KG1 (cell line): ENCODE results near the gene OGDH.

Experiments used
- DNase-seq: peaks from one replicate; lab custom pipeline; 2025; lab: John Stamatoyannopoulos, UW

The OGDH gene

DNA sequence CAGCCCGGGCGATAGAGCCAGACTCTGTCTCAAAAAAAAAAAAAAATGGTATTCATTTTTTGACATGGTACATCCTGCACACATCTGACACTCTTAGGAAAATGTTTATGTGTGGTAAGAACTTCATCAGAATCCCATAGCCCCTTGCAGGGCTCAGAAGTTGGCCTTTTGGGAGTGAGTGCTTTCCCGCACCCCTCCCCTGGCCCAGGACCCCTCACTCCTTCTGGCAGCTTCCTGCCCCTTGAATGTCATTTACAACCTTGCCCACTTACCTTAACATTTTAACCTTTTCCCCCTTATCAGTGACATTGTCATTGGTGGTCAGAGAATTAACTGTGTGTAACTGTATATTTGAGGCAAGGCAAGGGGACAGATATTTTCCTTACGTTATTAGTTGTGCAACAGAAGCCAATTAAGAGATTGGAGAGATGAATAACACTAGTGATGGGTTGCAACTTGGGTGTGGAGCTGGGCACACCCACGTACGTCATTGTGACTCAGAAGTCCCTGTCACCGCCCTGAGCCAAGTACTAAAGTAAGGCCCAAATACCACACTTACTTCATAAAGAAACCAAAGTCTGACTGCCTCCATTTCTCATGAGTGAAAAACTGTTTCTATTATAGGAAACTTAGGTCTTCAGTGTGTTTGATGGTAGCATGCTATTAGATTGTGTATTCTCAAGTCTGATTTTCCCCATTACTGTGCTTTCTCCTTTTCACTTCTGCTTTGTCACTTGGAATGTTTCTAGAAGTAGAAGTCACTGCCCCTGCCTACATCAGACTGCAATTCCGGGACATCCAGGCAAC, 31.6 kb downstream of the OGDH start:
- DNase-seq = peak; percentile 7

DNA sequence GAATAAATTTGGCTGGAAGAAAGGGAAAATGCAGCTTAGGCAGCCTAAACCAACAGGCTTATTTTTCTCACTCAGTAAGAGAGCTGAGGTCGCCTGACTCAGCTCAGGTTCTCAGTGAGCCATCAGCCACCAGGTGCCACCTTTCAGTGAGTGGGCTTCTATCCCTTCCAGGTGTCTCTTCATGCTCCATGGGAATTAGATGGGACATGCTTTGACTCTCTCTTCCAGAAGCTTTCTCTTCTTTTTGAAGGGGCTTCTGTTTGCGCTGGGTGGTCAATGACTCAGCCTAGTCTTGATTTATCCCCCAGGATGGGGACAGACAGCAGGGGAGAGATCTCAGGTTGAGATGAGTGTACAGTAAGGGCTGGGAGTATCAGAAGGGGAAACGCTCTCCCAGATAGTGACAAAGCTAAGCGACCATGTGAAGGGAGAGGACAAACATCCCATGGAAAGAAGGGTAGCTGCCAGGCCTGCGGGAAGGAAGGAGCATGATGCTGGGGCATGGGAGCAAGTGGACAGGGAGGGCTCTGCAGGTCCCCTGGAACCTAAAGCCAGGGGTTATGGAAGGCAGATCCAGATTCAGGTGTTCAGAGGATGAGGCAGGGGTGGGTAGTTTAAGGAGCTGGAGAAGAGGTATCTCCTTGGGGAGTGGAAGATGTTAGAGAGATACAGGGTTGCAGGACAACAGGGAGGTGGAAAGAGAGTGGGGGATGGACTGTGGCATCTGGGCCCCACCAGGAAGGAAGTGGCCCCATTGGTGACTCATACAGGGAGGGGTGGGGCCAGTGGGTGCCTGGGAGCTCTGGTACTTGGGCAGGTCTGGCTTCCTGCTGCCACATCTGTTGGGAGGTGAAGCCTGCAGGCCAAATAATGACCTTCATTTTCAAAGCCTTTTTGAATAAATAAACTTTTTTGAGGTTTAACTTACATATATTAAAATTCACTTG, 32.5 kb downstream of the OGDH start:
- peak; percentile 44 for DNase-seq

DNA sequence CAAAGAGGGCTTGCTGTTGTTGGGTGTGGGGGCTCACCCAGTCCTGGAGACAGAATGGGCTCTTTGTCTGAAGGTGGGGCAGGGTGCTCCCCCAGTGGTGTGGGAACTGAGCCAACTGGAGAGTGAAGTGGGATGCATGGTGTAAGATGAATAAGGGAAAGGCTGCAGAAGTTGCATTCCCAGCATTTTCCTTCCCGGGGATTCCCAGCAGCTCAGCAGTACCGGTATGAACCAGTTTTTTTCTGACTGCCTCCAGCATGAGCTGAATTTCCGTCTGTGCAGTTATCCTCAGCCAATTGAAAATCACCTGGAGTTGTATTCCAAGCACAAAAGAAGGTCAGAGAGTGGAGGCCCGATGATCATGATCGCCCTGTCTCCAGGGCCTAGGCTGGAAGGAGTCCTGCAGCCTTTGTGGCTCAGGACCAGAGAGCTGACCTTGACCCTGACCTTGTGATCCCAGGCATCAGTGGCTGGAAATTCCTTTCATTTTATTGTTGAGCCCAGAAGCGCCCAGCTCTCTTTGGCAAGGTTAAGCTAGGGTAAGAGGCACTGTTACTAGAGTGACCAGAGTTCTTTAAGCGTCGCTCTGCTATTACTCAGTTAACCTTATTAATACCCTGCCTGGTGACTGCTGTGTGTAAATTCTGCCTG, 33.4 kb downstream of the OGDH start:
- no peak for DNase-seq

DNA sequence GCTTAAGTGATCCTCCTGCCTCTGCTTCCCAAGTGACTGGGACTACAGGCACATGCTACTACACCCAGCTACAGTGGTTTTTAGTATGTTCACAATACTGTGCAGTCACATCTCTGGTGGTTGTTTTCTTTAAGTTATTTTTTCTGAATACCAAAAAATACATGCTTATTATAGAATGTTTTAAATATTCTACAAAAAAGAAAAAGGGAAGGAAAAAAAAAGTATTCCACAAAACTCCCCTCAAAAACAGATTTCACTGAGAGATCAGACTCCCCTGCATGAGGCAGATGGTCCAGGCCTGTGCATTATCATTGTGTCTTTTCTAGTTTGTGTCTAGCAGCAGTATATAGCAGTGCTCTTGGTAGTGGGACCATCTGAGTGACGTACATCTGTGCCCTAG, 36.8 kb downstream of the OGDH start:
- DNase-seq = no peak

DNA sequence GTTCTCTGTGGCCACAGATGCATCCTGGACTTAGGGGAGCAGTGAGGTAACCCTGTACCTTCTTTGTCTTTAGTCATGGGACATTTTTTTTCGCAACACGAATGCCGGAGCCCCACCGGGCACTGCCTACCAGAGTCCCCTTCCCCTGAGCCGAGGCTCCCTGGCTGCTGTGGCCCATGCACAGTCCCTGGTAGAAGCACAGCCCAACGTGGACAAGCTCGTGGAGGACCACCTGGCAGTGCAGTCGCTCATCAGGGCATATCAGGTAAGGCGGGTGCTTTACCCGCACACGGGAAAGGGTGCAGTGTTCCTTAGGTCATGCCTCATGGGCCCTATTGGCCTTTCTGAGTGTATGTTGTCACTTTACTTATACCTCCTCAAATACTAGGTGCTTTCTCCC, 38.8 kb downstream of the OGDH start:
- no peak for DNase-seq

DNA sequence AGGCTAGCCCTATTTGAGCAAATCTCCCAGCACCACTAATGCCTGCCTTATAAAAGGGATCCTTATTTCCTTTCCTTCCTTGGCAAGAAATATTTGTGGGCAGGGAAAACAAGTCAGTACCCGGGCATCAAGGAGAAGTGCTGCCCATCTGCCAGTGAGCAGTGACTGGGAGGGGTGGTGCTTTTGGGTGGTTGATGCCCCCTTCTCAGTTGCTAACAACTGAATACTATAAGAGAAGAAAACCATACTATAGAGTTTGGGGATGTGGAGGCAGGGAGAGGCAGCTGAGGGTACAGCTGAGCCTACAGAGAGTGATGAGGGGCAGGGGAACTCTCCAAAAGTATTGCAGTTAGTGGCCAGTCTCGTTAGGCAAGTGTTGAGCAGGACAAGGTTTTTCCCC, 39.3 kb downstream of the OGDH start:
- DNase-seq = no peak

DNA sequence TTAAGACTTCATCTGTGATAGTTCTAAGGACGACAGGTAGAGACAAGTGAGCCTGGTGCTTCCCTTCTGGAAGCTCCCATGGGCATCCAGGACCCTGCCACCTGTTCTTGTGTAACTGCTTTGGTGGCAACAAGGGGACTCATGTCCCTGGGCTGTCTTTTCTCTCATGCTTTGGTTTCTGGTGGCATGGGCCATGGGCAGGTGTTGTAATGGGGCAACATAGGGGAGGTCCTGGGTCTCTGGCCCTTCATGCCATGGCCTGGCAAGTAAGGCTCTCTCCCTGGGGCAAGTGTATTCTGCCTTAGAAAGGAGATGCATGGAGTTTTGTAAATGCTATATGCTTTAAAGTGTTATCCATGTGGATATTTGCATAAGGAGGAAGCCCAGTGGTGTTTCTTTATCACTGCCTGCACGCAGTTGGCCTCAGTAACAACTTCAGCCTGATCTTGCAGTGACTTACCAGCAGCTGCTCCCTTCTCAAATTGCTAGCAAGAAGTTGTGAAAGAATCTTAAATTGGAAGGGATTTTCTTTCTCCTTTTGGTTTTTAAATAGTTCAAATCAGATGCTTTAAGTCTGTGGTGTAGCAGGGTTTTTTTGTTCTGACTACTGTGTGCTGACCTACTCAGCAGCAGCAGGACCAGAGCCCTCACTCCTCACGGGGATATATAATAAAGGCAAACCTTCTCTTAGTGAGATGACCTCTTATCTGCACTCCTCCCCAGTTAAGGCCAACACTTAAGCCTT, 39.9 kb downstream of the OGDH start:
- no peak for DNase-seq

DNA sequence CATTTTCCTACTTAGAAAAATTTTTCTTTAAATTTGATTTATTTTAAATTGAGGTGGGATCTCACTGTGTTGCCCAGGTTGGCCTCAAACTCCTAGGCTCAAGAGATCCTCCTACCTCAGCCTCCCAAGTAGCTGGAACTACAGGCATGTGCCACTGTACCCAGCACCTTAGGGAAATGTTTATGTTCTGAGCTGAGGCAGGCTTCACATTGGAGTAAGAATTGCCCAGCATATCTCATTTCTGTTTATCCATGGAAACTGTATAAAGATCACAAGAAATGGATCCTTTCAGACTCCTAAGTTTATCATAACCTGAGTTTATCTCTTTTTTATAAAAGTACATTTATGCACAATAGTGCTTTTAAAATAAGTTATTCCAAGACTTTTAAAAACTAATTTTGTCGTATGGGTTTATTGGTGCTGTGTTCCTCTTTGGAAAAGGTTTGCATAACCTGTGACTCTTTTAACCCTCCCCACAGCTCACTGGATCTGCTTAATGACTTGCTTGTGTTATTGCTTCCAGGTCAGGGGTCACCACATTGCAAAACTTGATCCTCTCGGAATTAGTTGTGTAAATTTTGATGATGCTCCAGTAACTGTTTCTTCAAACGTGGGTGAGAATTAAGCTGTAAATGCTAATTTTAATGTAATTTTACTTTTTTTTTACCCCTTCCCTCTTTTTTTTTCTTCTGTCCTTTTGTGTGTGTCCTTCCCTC, 40.7 kb downstream of the OGDH start:
- no peak for DNase-seq

DNA sequence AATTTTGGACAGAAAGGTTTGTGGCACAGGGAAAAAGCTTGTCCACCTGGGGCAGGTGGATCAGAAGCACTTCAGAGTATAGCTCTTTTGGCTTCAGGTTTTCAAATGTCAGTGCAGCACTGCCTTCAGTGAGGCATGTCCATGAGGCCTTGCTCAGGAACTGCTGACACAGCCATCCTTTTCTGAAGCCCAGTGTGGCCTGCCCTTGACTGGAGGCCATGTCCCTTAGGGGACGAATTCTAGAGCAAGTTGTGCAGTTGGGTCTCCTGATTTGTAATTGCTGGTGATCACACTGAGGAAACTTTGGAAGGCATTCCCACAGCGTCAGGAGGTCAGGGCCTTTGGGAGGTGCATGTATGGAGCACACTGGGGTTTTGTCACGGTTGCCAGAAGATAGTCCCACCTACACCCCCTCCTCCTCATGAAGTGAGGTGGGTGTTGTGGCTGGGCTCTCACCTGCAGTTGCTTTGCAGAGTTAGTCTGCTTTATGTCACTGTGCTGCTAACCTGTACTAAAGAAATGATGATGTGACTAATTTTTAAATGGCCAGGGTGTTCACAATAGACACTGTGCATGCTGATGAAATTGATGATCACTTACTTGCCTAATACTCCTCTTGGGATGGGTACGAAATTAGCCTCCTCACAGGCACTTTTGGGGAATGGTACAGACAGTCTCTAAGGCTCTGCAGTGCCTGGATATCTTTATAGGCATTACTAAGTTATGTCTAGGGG, 41.7 kb downstream of the OGDH start:
- no peak for DNase-seq

DNA sequence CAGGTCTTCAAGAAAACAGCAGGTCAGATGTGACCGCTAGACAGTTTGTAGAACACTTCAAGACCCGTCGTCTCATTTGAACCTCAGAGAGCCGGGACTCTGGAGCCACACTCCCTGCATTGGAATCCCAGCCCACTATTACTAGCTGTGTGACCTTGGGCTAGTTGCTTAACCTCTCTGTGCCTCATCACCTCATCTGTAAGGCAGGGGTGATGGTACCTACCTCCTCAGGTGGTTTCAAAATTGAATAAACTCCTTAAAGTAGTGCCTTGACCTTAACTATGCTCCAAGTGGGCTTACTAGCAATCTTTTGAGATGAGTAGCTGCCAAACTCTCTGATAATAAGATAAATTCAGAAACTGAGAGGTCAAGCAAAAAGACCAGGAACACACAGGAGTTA, 43.8 kb downstream of the OGDH start:
- DNase-seq = no peak

DNA sequence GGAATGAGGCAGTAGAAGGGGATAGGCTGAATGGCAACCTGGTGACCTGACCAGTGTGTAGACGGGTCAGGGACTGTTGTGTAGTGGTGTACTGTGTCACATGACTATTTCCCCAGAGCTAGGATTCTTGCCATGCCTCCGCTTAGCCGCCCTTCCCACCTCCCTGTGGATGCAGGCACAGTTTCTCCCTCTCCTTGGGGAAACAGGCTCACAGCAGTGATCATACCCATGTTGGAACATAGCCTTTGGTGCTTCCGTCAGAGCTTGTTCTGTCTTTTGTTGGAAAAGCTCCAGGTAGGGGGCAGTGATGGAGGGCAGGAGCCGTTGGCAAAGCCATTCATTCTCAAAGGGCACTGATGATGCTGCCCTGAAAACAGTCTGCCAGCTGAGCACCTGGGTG, 44.3 kb downstream of the OGDH start:
- no peak for DNase-seq

DNA sequence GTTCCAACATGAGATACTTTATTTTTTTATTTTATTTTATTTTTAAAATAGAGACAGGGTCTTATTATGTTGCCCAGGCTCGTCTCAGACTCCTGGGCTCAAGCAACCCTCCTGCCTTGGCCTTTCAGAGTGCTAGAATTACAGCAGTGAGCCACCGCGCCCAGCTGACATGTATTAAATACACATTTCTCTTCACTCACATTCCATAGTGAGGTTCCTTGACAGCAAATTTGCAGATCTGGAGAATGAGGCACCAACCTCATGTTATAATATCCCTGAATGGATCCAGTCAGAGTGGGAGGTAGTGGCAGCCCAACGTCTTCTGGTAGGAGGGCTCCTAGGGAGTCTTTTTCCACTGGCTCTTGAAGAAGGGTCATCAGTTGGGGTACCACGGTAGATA, 46.1 kb downstream of the OGDH start:
- no peak for DNase-seq

DNA sequence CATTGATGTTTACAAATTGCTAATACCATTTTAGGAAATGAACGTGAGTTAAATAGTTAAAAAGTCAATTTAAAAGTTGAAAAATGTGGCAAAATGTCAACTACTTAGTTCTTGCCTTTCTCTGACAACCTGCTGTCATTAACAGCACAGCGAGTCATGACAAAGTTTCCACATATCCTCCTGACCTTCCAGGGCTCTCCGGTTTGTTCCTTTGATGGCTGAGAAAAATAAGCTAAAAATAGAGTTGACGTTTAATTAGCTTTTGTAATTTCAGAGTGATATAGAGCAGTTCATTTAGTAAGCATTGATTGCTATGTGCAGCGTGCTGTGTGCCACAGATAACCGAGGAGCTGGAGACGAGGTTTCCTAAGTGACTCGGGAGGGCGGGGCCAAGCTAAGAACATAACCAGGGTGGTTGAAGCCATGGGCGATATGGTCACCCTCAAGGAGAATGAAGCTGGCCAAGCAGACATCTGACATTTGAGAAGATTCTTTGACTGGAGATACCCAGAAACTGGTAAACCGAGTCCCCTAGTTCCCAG, 47.9 kb downstream of the OGDH start:
- no peak for DNase-seq

DNA sequence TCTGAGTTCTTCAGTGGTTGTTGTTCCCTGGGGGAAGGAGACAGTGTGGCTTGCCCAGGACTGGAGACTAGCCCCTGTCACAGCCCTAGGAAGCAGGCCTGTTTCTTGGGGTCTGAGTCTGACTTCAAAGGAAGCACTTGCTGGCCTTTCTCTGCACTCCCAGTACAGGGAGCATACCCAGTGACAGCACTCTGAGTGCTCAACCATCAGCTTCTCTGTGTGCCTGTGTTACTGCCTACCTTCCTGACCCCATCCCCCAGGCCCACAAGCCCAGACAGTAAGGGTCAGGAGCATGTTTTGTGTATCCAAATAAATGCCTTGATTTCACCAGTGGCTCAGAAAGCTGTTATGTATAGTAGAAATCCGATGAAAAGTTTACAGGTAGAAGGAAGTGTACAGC, 48.9 kb downstream of the OGDH start:
- no peak for DNase-seq

DNA sequence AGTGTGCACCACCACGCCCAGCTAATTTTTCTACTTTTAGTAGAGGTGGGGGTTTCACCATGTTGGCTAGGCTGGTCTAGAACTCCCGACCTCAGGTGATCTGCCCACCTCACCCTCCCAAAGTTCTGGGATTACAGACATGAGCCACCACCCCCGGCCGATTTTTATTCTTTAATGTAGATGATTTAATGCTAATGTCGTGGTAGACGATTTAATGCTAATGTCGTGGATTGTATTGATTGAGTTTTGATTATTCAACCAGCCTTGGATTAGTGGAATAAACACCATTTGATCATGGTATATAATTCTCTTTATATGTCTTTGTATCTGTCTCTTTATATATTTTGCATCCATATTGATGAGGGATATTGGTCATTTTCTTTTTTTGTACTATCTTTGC, 52.6 kb downstream of the OGDH start:
- DNase-seq = no peak

DNA sequence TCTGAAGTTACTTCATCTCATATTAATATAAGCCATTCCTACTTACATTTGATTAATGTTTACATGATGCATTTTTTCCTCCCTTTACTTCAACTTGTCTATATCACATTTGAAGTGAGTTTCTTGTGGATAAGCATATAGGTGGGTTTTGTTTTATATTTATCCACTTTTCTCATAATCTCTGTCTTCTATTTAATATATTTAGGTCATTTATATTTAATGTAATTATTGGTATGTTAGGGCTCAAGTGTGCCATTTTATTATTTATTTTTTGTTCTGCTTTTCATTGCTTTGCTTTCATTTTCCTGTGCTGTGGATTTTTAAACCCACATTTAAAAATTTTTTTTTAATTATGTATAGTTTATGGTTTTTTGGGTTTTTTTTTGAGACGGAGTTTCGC, 54.8 kb downstream of the OGDH start:
- no peak for DNase-seq

DNA sequence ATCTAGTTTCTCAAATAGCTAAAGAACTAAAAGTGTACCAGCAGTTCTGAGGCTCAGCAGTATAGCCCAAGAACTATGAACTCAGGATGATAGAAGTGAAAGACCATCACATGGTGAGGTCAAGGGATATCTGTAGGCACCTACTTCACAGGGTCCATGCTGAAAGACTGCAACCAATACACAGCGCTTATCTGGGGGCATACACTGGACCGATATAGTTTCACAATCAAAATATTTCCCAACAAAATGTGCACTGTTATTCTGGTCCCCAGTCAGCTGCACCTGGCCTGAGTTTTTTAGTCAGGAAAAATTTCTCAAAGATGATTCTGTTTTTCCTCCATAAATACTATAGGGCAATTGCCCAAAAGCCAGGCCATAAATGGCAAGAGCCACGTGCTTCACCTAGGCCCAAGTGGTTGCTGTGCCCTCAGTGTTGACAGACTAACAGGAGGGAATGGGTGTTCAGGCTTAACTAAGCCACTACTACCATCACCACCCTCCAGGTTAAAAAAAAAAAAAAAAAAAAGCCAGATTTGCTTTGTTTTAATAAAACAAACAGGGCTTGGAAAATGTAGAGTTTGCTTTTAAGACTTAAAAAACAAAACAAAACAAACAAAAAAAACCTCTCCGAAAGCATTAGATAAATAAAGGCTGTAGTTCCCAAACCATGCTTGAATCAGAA, 58.5 kb downstream of the OGDH start:
- DNase-seq = no peak

DNA sequence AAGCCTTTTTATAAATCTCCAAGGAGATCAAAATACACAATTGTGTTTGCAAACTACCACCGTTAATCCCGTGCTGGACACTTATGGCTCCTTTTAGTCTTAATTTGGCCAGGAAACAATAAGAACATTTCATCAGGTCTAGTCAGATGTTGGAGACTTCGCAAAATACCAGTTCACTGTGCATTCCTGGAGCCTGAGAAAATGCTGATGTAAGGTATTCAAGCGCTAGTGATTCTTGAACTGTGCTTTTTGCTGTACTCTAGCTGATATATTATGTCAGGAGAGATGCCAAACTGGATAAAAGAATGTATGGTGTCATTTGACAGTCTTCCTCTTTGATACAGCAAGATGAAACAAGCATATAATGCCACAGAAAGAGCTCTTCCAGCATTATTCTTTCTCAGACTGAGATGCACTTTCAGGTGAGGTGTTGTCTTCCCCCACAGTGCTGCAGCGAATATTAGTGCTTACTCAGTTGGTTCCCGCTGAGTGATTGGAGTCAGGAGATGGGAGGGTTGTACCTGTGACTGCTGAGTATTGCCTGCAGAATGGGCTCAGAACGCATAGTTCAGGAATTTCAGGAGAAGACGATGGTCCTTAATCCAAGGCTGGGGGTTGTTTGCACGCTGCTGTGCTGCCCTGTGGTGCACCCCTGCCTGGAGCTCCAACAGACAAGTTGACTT, 59.2 kb downstream of the OGDH start:
- DNase-seq = no peak

DNA sequence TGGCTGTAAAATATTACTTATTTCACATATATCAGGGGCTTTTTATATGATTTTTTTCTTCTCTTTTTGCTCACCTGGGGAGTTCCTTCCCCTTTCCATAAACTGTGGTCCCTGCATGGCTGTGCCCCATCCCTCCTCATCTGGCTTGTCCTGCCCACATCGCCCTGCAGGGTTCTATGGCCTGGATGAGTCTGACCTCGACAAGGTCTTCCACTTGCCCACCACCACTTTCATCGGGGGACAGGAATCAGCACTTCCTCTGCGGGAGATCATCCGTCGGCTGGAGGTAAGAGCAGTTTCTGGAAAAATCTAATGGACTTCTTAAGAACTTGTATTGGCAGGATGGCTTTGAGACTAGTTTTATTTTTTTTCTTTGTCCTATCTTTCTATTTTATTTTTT, 60.1 kb downstream of the OGDH start:
- no peak for DNase-seq
